GM18867 (cell line): ENCODE results near the gene DNAAF9.

ENCODE experiments used
- ATAC-seq: cut with Tn5 transposase; IDR thresholded peaks from one replicate; pipeline ENCODE4 v1.9.1; 2021; ENCODE audit warnings: mild to moderate bottlenecking, moderate library complexity; ENCODE audit not compliant: unreplicated experiment

DNAAF9 gene

GRCh38 chr20:3412600-3413392 lies 5.3 kb upstream of the DNAAF9 start:
- ATAC-seq: no peak

GRCh38 chr20:3410464-3410863 lies 3.0 kb upstream of the DNAAF9 start:
- ATAC-seq: no peak

GRCh38 chr20:3409417-3409816 lies 1.9 kb upstream of the DNAAF9 start:
- ATAC-seq: no peak

GRCh38 chr20:3407771-3408637 lies 535 bp upstream of the DNAAF9 start:
- ATAC-seq: peak; percentile 59

- ATAC-seq: no peak
Measured at GRCh38 chr20:3406481-3407039, 909 bp downstream of the DNAAF9 start.

- no peak for ATAC-seq
Measured at GRCh38 chr20:3405696-3406358, 1.6 kb downstream of the DNAAF9 start.

- no peak for ATAC-seq
Measured at GRCh38 chr20:3405139-3405538, 2.3 kb downstream of the DNAAF9 start.

GRCh38 chr20:3404402-3404801 lies 3.1 kb downstream of the DNAAF9 start:
- no peak for ATAC-seq

GRCh38 chr20:3403741-3404140 lies 3.7 kb downstream of the DNAAF9 start:
- no peak for ATAC-seq

GRCh38 chr20:3402453-3402852 lies 5.0 kb downstream of the DNAAF9 start:
- ATAC-seq: no peak

GRCh38 chr20:3400260-3401155 lies 7.0 kb downstream of the DNAAF9 start:
- no peak for ATAC-seq

- ATAC-seq: no peak
Measured at GRCh38 chr20:3398681-3399252, 8.7 kb downstream of the DNAAF9 start.

- no peak for ATAC-seq
Measured at GRCh38 chr20:3396492-3396891, 11.0 kb downstream of the DNAAF9 start.

- no peak for ATAC-seq
Measured at GRCh38 chr20:3392756-3393155, 14.7 kb downstream of the DNAAF9 start.

GRCh38 chr20:3390759-3391425 lies 16.6 kb downstream of the DNAAF9 start:
- no peak for ATAC-seq

GRCh38 chr20:3383878-3384495 lies 23.5 kb downstream of the DNAAF9 start:
- ATAC-seq: no peak

GRCh38 chr20:3382836-3383235 lies 24.6 kb downstream of the DNAAF9 start:
- ATAC-seq: no peak

- ATAC-seq: no peak
Measured at GRCh38 chr20:3380228-3381070, 27.0 kb downstream of the DNAAF9 start.
